ENCODE results near the gene GBF1. TPM values are rescaled to one million over a fixed set of nuclear protein-coding genes. Genes with fewer than 3 reads are reported as not detected.

Gene GBF1
- total and polyA plus RNA-seq, 8 donors: 5.7 to 47.3 (median 21.9) TPM

GRCh38 chr10:102429468-102429867 is 184.1 kb downstream of the GBF1 start:
- peaks cover 0 to 11% (median 0%) of the 10 kb centered on the region in 3 donors for H3K27me3 ChIP-seq
- intact Hi-C loops (cut with DNase I; ENCODE audit: low total_unique reads): no loop called here
- H3K4me3 ChIP-seq: no peak overlapping the region
- TF ChIP-seq CTCF (IDR thresholded peaks at IDR 0.05) (no peak), EP300 (IDR thresholded peaks at IDR 0.05) (no peak), POLR2AphosphoS5 (IDR thresholded peaks at IDR 0.05) (no peak), POLR2A (IDR thresholded peaks at IDR 0.05) (no peak)
- H3K27ac ChIP-seq: no peak overlapping the region
- WGBS, 5 donors: 82 to 91% (median 88%) methylated on average over 6 to 8 of the region's 8 CpGs
- DNase-seq: no peak
- no peaks in the 10 kb centered on the region for H3K9me3 ChIP-seq
- H3K4me1 ChIP-seq: peaks cover 5 to 31% (median 21%) of the 10 kb centered on the region in 4 donors
- H3K36me3 ChIP-seq: peaks cover 0 to 13% (median 7%) of the 10 kb centered on the region in 4 donors

GRCh38 chr10:102431452-102432124 is 186.3 kb downstream of the GBF1 start:
- Histone ChIP-seq H3K4me3 (peak overlapping the region; percentile 78 to 90 (median 84)), H3K27me3 (peaks cover 0 to 32% (median 3%) of the 10 kb centered on the region in 3 donors), H3K27ac (peak overlapping the region; percentile 75 to 90 (median 85)), H3K36me3 (peaks cover 0 to 5% (median 0%) of the 10 kb centered on the region in 4 donors), H3K9me3 (no peaks in the 10 kb centered on the region), H3K4me1 (peaks cover 5 to 47% (median 24%) of the 10 kb centered on the region in 4 donors)
- intact Hi-C loops (cut with DNase I; ENCODE audit: low total_unique reads): no loop called here
- TF ChIP-seq POLR2AphosphoS5 (IDR thresholded peaks at IDR 0.05): no peak
- WGBS, 5 donors: 17 to 25% (median 19%) methylated on average over 4 of the region's 4 CpGs
- peak in 1 of 2 donors; percentile 47 for DNase-seq

Other genes with a start within 250 kb of the GBF1 start
- 10 to 100 TPM in 4 of 5 donors, 1 to 10 TPM in 1; 3.5 to 29.0 (median 18.2) TPM for gene ARMH3, start 189.4 kb upstream of the GBF1 start, total RNA-seq
- 10 to 100 TPM; 10.1 to 18.1 (median 10.1) TPM for gene ARMH3, start 189.4 kb upstream of the GBF1 start, polyA plus RNA-seq
- 10 to 100 TPM in 3 of 5 donors, 1 to 10 TPM in 2; 7.0 to 42.4 (median 14.0) TPM for gene HPS6, start 180.2 kb upstream of the GBF1 start, total RNA-seq
- 10 to 100 TPM; 10.3 to 10.7 (median 10.6) TPM for gene HPS6, start 180.2 kb upstream of the GBF1 start, polyA plus RNA-seq
- 10 to 100 TPM; 24.2 to 43.7 (median 34.4) TPM for gene LDB1, start 125.2 kb upstream of the GBF1 start, total RNA-seq
- 10 to 100 TPM; 20.4 to 28.3 (median 22.3) TPM for gene LDB1, start 125.2 kb upstream of the GBF1 start, polyA plus RNA-seq
- 10 to 100 TPM; 11.7 to 37.3 (median 17.9) TPM for gene PPRC1, start 112.5 kb upstream of the GBF1 start, total RNA-seq
- 10 to 100 TPM; 10.4 to 15.8 (median 13.0) TPM for gene PPRC1, start 112.5 kb upstream of the GBF1 start, polyA plus RNA-seq
- gene NOLC1, start 93.1 kb upstream of the GBF1 start, total RNA-seq: 10 to 100 TPM in 4 of 5 donors, 1 to 10 TPM in 1; 9.8 to 73.7 (median 55.6) TPM
- gene NOLC1, start 93.1 kb upstream of the GBF1 start, polyA plus RNA-seq: 10 to 100 TPM; 21.2 to 35.1 (median 27.5) TPM
- not detected for gene ELOVL3, start 19.2 kb upstream of the GBF1 start, total RNA-seq
- under 1 TPM in 2 of 3 donors, not detected in 1; 0.20 to 0.31 TPM for gene ELOVL3, start 19.2 kb upstream of the GBF1 start, polyA plus RNA-seq
- not detected for gene PITX3, start 4.0 kb upstream of the GBF1 start, total RNA-seq
- not detected for gene PITX3, start 4.0 kb upstream of the GBF1 start, polyA plus RNA-seq
- gene NFKB2, start 150.2 kb downstream of the GBF1 start, total RNA-seq: 10 to 100 TPM in 4 of 5 donors, 1 to 10 TPM in 1; 9.7 to 84.0 (median 26.7) TPM
- gene NFKB2, start 150.2 kb downstream of the GBF1 start, polyA plus RNA-seq: 10 to 100 TPM; 19.2 to 25.6 (median 20.0) TPM
- gene PSD, start 173.3 kb downstream of the GBF1 start, total RNA-seq: 10 to 100 TPM; 24.5 to 74.7 (median 24.6) TPM
- gene PSD, start 173.3 kb downstream of the GBF1 start, polyA plus RNA-seq: 10 to 100 TPM in 1 of 3 donors, 1 to 10 TPM in 2; 2.2 to 10.4 (median 2.3) TPM
- 100 to 1,000 TPM in 1 of 5 donors, 10 to 100 TPM in 2, 1 to 10 TPM in 2; 3.5 to 315 (median 15.6) TPM for gene FBXL15, start 175.3 kb downstream of the GBF1 start, total RNA-seq
- 10 to 100 TPM; 19.2 to 21.4 (median 20.4) TPM for gene FBXL15, start 175.3 kb downstream of the GBF1 start, polyA plus RNA-seq
- gene CUEDC2, start 187.0 kb downstream of the GBF1 start, total RNA-seq: 100 to 1,000 TPM in 1 of 5 donors, 10 to 100 TPM in 4; 15.9 to 145 (median 31.8) TPM
- 10 to 100 TPM; 48.6 to 59.2 (median 49.2) TPM for gene CUEDC2, start 187.0 kb downstream of the GBF1 start, polyA plus RNA-seq
- 1 to 10 TPM in 1 of 5 donors, not detected in 4; 8.0 TPM for gene C10orf95, start 206.0 kb downstream of the GBF1 start, total RNA-seq
- under 1 TPM; 0.46 to 0.62 (median 0.53) TPM for gene C10orf95, start 206.0 kb downstream of the GBF1 start, polyA plus RNA-seq

Measured in stomach (tissue), 9 donors.